ENCODE results near the gene ASIC1. TPM values are rescaled to one million over a fixed set of nuclear protein-coding genes. Genes with fewer than 3 reads are reported as not detected.
A peak's percentile ranks its signal among the peaks of the same experiment; 100 is the strongest.

Gene ASIC1
- not detected in 2 replicates for total RNA-seq

GRCh38 chr12:50057000-50057841, at the start of gene ASIC1:
TSS of gene ASIC1 (plus strand) at chr12:50057596. CDS start at chr12:50058767, 1,171 bp downstream.
- Mint-ChIP-seq H3K36me3 (ENCODE audit: low read depth) (no peaks in the 10 kb centered on the region), H3K27me3 (peaks cover 44% of the 10 kb centered on the region), H3K27ac (no peak within 1 kb of the TSS), H3K4me3 (peak within 1 kb of the TSS; percentile 84), H3K4me1 (peaks cover 16% of the 10 kb centered on the region), H3K9me3 (no peaks in the 10 kb centered on the region)
- intact Hi-C loops (cut with micrococcal nuclease) = loop anchor here (1.0 to 5.0 kb wide), 4 partner anchors 18 to 280 kb away; no protein-coding TSS in a partner anchor
- no peak for TF ChIP-seq CTCF (IDR thresholded peaks at IDR 0.05)
- peak; percentile 47 for ATAC-seq (ENCODE audit: low read depth)
- POLR2A ChIA-PET = interaction anchor here (0.6 to 1.5 kb wide), 2 partner anchors 9 to 90 kb away, joined by 3 read pairs; no protein-coding TSS in a partner anchor
- CTCF ChIA-PET = interaction anchor here (1.1 to 2.8 kb wide), 5 partner anchors 13 to 91 kb away, joined by 3 to 45 read pairs (median 4); no protein-coding TSS in a partner anchor
- DNase-seq = peak; percentile 44

GRCh38 chr12:50013361-50014147, 43.8 kb upstream of the ASIC1 start:
- Mint-ChIP-seq H3K27me3 (no peaks in the 10 kb centered on the region), H3K36me3 (ENCODE audit: low read depth) (peaks cover 7% of the 10 kb centered on the region), H3K9me3 (no peaks in the 10 kb centered on the region), H3K4me1 (no peaks in the 10 kb centered on the region), H3K4me3 (no peak overlapping the region), H3K27ac (no peak overlapping the region)
- DNase-seq (no peak), ATAC-seq (ENCODE audit: low read depth) (no peak)
- POLR2A ChIA-PET = no interaction called here
- CTCF ChIA-PET = no interaction called here
- no peak for TF ChIP-seq CTCF (IDR thresholded peaks at IDR 0.05)
- intact Hi-C loops (cut with micrococcal nuclease) = no loop called here

DNA sequence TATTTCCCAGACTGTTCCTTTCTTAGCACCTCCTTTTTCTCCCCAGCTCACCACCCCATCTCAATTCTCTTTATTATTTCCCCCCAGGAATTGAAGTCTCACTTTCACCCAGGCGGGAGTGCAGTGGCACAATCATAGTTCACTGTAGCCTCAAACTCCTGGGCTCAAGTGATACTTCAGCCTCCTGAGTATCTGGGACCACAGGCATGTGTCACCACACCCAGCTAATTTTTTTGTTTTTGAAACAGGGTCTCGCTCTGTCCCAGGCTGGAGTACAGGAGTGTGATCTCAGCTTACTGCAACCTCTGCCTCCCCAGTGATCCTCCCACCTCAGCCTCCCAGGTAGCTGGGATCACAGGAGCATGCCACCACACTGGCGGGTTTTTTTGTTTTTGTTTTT, 43.1 kb upstream of the ASIC1 start:
- ChIA-PET POLR2A (interaction anchor here (0.7 kb wide), 1 partner anchor 12 kb away, joined by 5 read pairs; no protein-coding TSS in a partner anchor), CTCF (no interaction called here)
- Mint-ChIP-seq H3K4me1 (no peaks in the 10 kb centered on the region), H3K27me3 (no peaks in the 10 kb centered on the region), H3K27ac (no peak overlapping the region), H3K36me3 (ENCODE audit: low read depth) (peaks cover 7% of the 10 kb centered on the region), H3K4me3 (no peak overlapping the region), H3K9me3 (no peaks in the 10 kb centered on the region)
- no peak for TF ChIP-seq CTCF (IDR thresholded peaks at IDR 0.05)
- ATAC-seq (ENCODE audit: low read depth) (no peak), DNase-seq (no peak)
- intact Hi-C loops (cut with micrococcal nuclease) = no loop called here

GRCh38 chr12:50016501-50017475, 40.6 kb upstream of the ASIC1 start:
- CTCF ChIA-PET = interaction anchor here (0.7 to 1.1 kb wide), 2 partner anchors 15 to 50 kb away, joined by 3 to 4 read pairs; no protein-coding TSS in a partner anchor
- H3K4me3 Mint-ChIP-seq = no peak overlapping the region
- POLR2A ChIA-PET = no interaction called here

More at GRCh38 chr12:50016501-50017475, 40.6 kb upstream of the ASIC1 start:
- no peak for TF ChIP-seq CTCF (IDR thresholded peaks at IDR 0.05)
- peaks cover 2% of the 10 kb centered on the region for H3K36me3 Mint-ChIP-seq (ENCODE audit: low read depth)
- ATAC-seq (ENCODE audit: low read depth) = no peak
- H3K4me1 Mint-ChIP-seq = no peaks in the 10 kb centered on the region
- no peak for DNase-seq
- no peak overlapping the region for H3K27ac Mint-ChIP-seq
- intact Hi-C loops (cut with micrococcal nuclease) = no loop called here
- H3K27me3 Mint-ChIP-seq = no peaks in the 10 kb centered on the region
- H3K9me3 Mint-ChIP-seq = no peaks in the 10 kb centered on the region

Measured in activated B cell treated with CpG ODN at 0.5 μM for 24 hours (primary cell).